Testis (tissue), 3 donors: ENCODE measurements around the gene ALDOC. TPM values are rescaled to one million over a fixed set of nuclear protein-coding genes. Genes with fewer than 3 reads are reported as not detected.

Experiments used
- DNase-seq: peaks from one replicate; pipeline ENCODE4 v3.0.0-alpha.2; 2019
- H3K27ac ChIP-seq, 2 donors: fragments of 200-600 bp; sonication (generic); one replicate each; pipeline ENCODE4 v1.5.1; 2019
- H3K27me3 ChIP-seq: fragments of 200-600 bp; sonication (generic); one replicate; pipeline ENCODE4 v1.5.1; 2019
- H3K36me3 ChIP-seq: fragments of 200-600 bp; sonication (generic); one replicate; pipeline ENCODE4 v1.5.1; 2017; ENCODE audit warnings: low read depth; ENCODE audit errors: missing control alignments
- H3K4me1 ChIP-seq: fragments of 200-600 bp; sonication (generic); one replicate; pipeline ENCODE4 v1.5.1; 2019
- H3K4me3 ChIP-seq, 2 donors: fragments of 200-600 bp; sonication (generic); one replicate each; pipeline ENCODE4 v1.5.1; 2017 to 2019
- H3K9me3 ChIP-seq: fragments of 200-600 bp; sonication (generic); one replicate; pipeline ENCODE4 v1.5.1; 2017
- POLR2A ChIP-seq: fragments of 450-650 bp; IDR thresholded peaks from one replicate; pipeline ENCODE4 v1.6.1; 2017; ENCODE audit warnings: antibody characterized with exemption, mild to moderate bottlenecking, moderate library complexity
- WGBS, 2 donors: methylation state at CpG; one replicate each; pipeline ENCODE4 v1.1.5; 2018; 5-methylcytosine and 5-hydroxymethylcytosine counted together
- intact Hi-C: fragments of 100-400 bp; cut with DNase I; formaldehyde crosslinking; loops from one replicate; pipeline ENCODE4 v1.15.1; 2023; ENCODE audit warnings: low total_unique reads
- polyA plus RNA-seq: library from polyadenylated mRNA; stranded (reverse); fragments of 350-450 nt; fragmentation: Illumina TruSeq; extraction: RNeasy Lipid Tissue Mini Kit (QIAGEN cat#74804); gene quantifications from one replicate; pipeline ENCODE4 v1.2.3, GENCODE V29; 2014; ENCODE audit warnings: low read depth, low replicate concordance; ENCODE audit not compliant: insufficient read depth
- total RNA-seq, 2 donors: library from RNA; depleted of rRNA; stranded (reverse); fragments of >200 nt; gene quantifications; one replicate each; pipeline ENCODE4 v1.2.3, GENCODE V29; 2016
- TF ChIP-seq, protein P1 (sequence below), 3 experiments: fragments of 450-650 bp in 2 of 3; fragments of 200-600 bp in 1 of 3; sonication (generic) in 1 of 3; IDR thresholded peaks; one replicate each; pipeline ENCODE4 v1.5.1; 2016 to 2019; ENCODE audit warnings: antibody characterized with exemption in 3 of 3, mild to moderate bottlenecking in 2 of 3, moderate library complexity in 1 of 3

ALDOC gene
- total and polyA plus RNA-seq, 3 donors from 2014 or later, result 29.2 to 65.8 (median 30.7) TPM

DNA sequence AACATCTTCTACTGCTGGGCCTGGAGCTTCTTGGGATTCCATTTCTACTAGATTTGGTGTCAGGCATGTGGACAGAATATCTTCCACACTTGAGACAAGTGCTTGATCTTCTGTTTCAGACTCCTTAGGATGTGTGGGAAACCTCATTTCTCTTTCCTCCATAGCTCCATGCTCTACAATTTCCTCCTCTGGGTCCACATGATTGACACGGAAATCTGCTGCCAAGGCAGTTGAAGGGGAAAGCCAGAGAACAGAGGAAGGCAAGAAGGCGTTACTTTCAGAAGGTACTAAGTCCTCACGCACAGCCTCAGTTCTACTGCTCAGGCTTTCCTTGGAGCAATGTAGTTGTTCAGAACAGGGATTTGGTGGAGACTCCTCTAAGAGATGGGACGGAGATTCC is 15.6 kb upstream of the ALDOC start:
- DNase-seq, result no peak
- Histone ChIP-seq H3K27me3 (no peaks in the 10 kb centered on the region), H3K4me3 (no peak overlapping the region), H3K4me1 (no peaks in the 10 kb centered on the region), H3K27ac (no peak overlapping the region), H3K36me3 (no peaks in the 10 kb centered on the region), H3K9me3 (no peaks in the 10 kb centered on the region)
- TF ChIP-seq POLR2A, result no peak
- TF ChIP-seq, protein P1, sequence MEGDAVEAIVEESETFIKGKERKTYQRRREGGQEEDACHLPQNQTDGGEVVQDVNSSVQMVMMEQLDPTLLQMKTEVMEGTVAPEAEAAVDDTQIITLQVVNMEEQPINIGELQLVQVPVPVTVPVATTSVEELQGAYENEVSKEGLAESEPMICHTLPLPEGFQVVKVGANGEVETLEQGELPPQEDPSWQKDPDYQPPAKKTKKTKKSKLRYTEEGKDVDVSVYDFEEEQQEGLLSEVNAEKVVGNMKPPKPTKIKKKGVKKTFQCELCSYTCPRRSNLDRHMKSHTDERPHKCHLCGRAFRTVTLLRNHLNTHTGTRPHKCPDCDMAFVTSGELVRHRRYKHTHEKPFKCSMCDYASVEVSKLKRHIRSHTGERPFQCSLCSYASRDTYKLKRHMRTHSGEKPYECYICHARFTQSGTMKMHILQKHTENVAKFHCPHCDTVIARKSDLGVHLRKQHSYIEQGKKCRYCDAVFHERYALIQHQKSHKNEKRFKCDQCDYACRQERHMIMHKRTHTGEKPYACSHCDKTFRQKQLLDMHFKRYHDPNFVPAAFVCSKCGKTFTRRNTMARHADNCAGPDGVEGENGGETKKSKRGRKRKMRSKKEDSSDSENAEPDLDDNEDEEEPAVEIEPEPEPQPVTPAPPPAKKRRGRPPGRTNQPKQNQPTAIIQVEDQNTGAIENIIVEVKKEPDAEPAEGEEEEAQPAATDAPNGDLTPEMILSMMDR (IDR thresholded peaks at IDR 0.05), result no peak
- 94 to 99% methylated on average over 4 of the region's 4 CpGs for WGBS, 2 donors
- intact Hi-C loops, result no loop called here

- WGBS, 2 donors, result 91% methylated on average over 3 of the region's 3 CpGs
- DNase-seq, result no peak
- Histone ChIP-seq H3K27me3 (no peaks in the 10 kb centered on the region), H3K9me3 (no peaks in the 10 kb centered on the region), H3K4me1 (no peaks in the 10 kb centered on the region), H3K27ac (no peak overlapping the region), H3K36me3 (no peaks in the 10 kb centered on the region), H3K4me3 (no peak overlapping the region)
- intact Hi-C loops, result no loop called here
- TF ChIP-seq, protein P1 (IDR thresholded peaks at IDR 0.05), result no peak
- no peak for TF ChIP-seq POLR2A
These were observed 9.2 kb upstream of the ALDOC start for GRCh38 chr17:28585851-28586250.

DNA sequence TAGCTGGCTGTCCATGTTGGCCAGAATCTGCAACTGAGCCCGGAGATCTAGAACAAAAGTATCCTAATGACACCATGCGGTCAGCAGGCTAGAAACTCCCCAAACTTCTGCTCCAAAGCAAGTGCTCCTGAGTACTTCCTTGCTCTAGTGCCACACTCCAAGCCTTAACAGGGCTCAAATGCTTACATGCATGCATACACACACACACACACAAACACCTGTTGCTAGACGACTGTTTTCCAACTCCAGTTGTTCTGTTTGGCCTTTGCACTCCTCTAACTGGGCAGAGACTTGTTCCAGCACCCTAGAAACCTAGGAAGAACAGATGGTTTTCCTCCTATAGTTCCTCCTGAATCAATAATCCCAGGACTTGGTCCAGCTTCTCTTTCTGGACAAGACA is 7.7 kb upstream of the ALDOC start:
- H3K9me3 ChIP-seq, result no peaks in the 10 kb centered on the region
- intact Hi-C loops, result no loop called here
- H3K36me3 ChIP-seq, result no peaks in the 10 kb centered on the region
- H3K4me1 ChIP-seq, result no peaks in the 10 kb centered on the region
- no peak overlapping the region for H3K27ac ChIP-seq
- DNase-seq, result no peak
- WGBS, 2 donors, result 87 to 93% methylated on average over 3 of the region's 3 CpGs
- H3K4me3 ChIP-seq, result no peak overlapping the region
- TF ChIP-seq POLR2A, result no peak
- TF ChIP-seq, protein P1 (IDR thresholded peaks at IDR 0.05), result no peak
- H3K27me3 ChIP-seq, result no peaks in the 10 kb centered on the region

DNA sequence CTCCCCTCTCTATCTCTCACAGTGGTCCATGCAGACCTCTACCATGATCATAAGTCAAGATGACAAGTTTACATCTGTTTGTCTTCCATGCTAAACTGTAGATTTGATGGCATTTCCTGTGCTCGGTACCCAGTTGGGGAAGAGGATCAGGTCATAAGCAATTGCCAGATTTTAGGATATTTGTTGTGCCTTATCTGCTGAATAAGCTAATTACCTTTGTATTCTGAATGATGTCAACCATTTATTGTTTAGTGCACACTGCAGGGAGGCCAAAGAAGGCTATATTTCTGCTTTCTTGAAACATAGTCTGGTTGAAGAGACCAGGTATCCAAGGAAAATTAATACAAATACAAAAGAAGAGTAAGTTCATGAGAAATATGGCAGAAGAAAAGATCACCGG is 5.8 kb upstream of the ALDOC start:
- no peaks in the 10 kb centered on the region for H3K9me3 ChIP-seq
- 92 to 97% methylated on average over 2 of the region's 2 CpGs for WGBS, 2 donors
- no peaks in the 10 kb centered on the region for H3K27me3 ChIP-seq
- DNase-seq, result no peak
- H3K4me1 ChIP-seq, result no peaks in the 10 kb centered on the region
- H3K36me3 ChIP-seq, result no peaks in the 10 kb centered on the region
- intact Hi-C loops, result no loop called here
- no peak overlapping the region for H3K27ac ChIP-seq
- TF ChIP-seq, protein P1 (IDR thresholded peaks at IDR 0.05), result no peak
- no peak for TF ChIP-seq POLR2A
- no peak overlapping the region for H3K4me3 ChIP-seq

- Histone ChIP-seq H3K27ac (no peak overlapping the region), H3K36me3 (no peaks in the 10 kb centered on the region), H3K4me1 (peaks cover 6% of the 10 kb centered on the region), H3K27me3 (no peaks in the 10 kb centered on the region), H3K9me3 (no peaks in the 10 kb centered on the region), H3K4me3 (no peak overlapping the region)
- WGBS, 2 donors, result 97 to 100% methylated on average over 3 of the region's 3 CpGs
- intact Hi-C loops, result no loop called here
- no peak for DNase-seq
- TF ChIP-seq, protein P1 (IDR thresholded peaks at IDR 0.05), result no peak
- no peak for TF ChIP-seq POLR2A
These were observed 4.3 kb upstream of the ALDOC start for GRCh38 chr17:28580959-28581358.
